ENCODE results near the gene CCDC127. TPM values are rescaled to one million over a fixed set of nuclear protein-coding genes. Genes with fewer than 3 reads are reported as not detected.

Gene CCDC127
- total and polyA plus RNA-seq, 2 of the 4 experiments (the other 2 are of a cell fraction) = 3.2 to 3.9 TPM

- ChIA-PET CTCF (interaction anchor here (0.6 to 2.0 kb wide), 2 partner anchors 14 to 30 kb away, joined by 3 to 5 read pairs; no protein-coding TSS in a partner anchor), POLR2A (ENCODE audit: unreplicated experiment) (interaction anchor here (0.6 kb wide), 3 partner anchors 10 to 683 kb away, joined by 3 to 6 read pairs (median 4); no protein-coding TSS in a partner anchor)
- peak overlapping the region; percentile 98 for H3K14ac ChIP-seq (replicated peaks; ENCODE audit: low read depth, low read length)
- peaks cover 11% of the 10 kb centered on the region for H3K4me1 ChIP-seq (ENCODE audit: control insufficient read depth, insufficient read depth, low read length)
- in situ Hi-C loops (cut with MboI; ENCODE audit: low sequenced_read_pairs) = no loop called here
- H4K91ac ChIP-seq (ENCODE audit: insufficient read depth, low read depth, low read length) = peak overlapping the region; percentile 57; the same call in 1 of the 2 replicates
- no peak overlapping the region; the same call in 1 of the 2 replicates for H3K18ac ChIP-seq (ENCODE audit: low read depth, low read length)
- intact Hi-C loops (cut with micrococcal nuclease) = no loop called here
- peak; percentile 45; the same call in 1 of the 2 replicates for TF ChIP-seq MAZ (IDR thresholded peaks at IDR 0.05; ENCODE audit: borderline replicate concordance, low read depth, low read length)
- no peak for TF ChIP-seq NFE2L2 (IDR thresholded peaks at IDR 0.05; ENCODE audit: low read depth, low read length)
- TF ChIP-seq RCOR1 (IDR thresholded peaks at IDR 0.05; ENCODE audit: insufficient replicate concordance, low read length) = no peak
- no peak for TF ChIP-seq MAFK (IDR thresholded peaks at IDR 0.05; ENCODE audit: low read depth, low read length)
- no peak for TF ChIP-seq ELK1 (IDR thresholded peaks at IDR 0.05; ENCODE audit: borderline replicate concordance, low read depth, low read length)
- no peak for TF ChIP-seq SMC3 (IDR thresholded peaks at IDR 0.05; ENCODE audit: low read depth, low read length)
- TF ChIP-seq BHLHE40 (IDR thresholded peaks at IDR 0.05; ENCODE audit: low read depth, low read length) = no peak
- H3K9me3 ChIP-seq (ENCODE audit: control insufficient read depth, insufficient read depth, low read length) = no peaks in the 10 kb centered on the region
- H3K4me3 ChIP-seq (ENCODE audit: insufficient read depth, low read depth, low read length) = peak overlapping the region; percentile 89
- no peaks in the 10 kb centered on the region for H3K27me3 ChIP-seq (ENCODE audit: control insufficient read depth, insufficient read depth, low read length)
- H2BK20ac ChIP-seq (ENCODE audit: low read depth, low read length) = no peak overlapping the region
- peak overlapping the region; percentile 95 for H3K4me2 ChIP-seq (ENCODE audit: low read depth, low read length)
- H3K23ac ChIP-seq (ENCODE audit: low read depth, low read length) = peak overlapping the region; percentile 96
- H2BK15ac ChIP-seq (ENCODE audit: low read depth, low read length) = no peak overlapping the region
- H2AFZ ChIP-seq (replicated peaks; ENCODE audit: low read length, poor library complexity) = peak overlapping the region; percentile 97
- H3K27ac ChIP-seq (ENCODE audit: insufficient read depth, low read length) = peak overlapping the region; percentile 62
- WGBS, 2 experiments (ENCODE audit: extremely low coverage in 2 of 2, insufficient read length in 1 of 2) = 0% methylated on average over 40 of the region's 73 CpGs; no CpG with 5 or more reads in 1 of the 2 experiments
- peak overlapping the region; percentile 97 for H2AK9ac ChIP-seq (replicated peaks; ENCODE audit: low read depth, low read length, poor library complexity)
- H3K9me1 ChIP-seq (ENCODE audit: insufficient read depth, low read length) = peaks cover 15% of the 10 kb centered on the region
- peak overlapping the region; percentile 92 for H3K9ac ChIP-seq (ENCODE audit: low read depth, low read length)
- H4K5ac ChIP-seq (ENCODE audit: low read depth, low read length) = no peak overlapping the region
- H2BK120ac ChIP-seq (ENCODE audit: low read depth, low read length) = 0 out of 2 replicates have a peak overlapping the region, but pooled peaks have one; percentile 8
- peak overlapping the region; percentile 82; the same call in 1 of the 2 replicates for H3K56ac ChIP-seq (ENCODE audit: extremely low read depth, insufficient read depth, low read length)
- peak overlapping the region in 1 of 2 experiments; percentile 73; a peak in 2 of 4 replicates for H4K8ac ChIP-seq (ENCODE audit: low read depth in 2 of 2, low read length in 2 of 2)
- H2AK5ac ChIP-seq (ENCODE audit: low read depth, low read length) = peak overlapping the region; percentile 24; the same call in 1 of the 2 replicates
- H3K79me1 ChIP-seq (ENCODE audit: low read depth in 1 of 2, low read length in 2 of 2) = peaks cover 24 to 46% of the 10 kb centered on the region in 2 experiments; a peak in 3 of 4 replicates
- dilution Hi-C loops (cut with HindIII; ENCODE audit: low sequenced_read_pairs, unreplicated experiment) = no loop called here
- peak overlapping the region; percentile 72 for H2BK5ac ChIP-seq (ENCODE audit: low read depth, low read length, poor library complexity, severe bottlenecking)
- H4K20me1 ChIP-seq (ENCODE audit: insufficient read depth, low read length) = peaks cover 45% of the 10 kb centered on the region
- peak overlapping the region; percentile 84 for H3K4ac ChIP-seq (ENCODE audit: low read depth, low read length)
- ATAC-seq (ENCODE audit: low read depth) = peak; percentile 41
- DNase-seq = peak; percentile 19
- no TSS peak for BruUV-seq (replicated peaks)
- H3K36me3 ChIP-seq (ENCODE audit: control insufficient read depth, insufficient read depth, low read length) = peaks cover 4% of the 10 kb centered on the region
Observed at GRCh38 chr5:218457-219291, 721 bp upstream of the CCDC127 start.
